NB4 (cell line): ENCODE data around the gene CST4.

Experiments used
- POLR2A ChIP-seq: IDR thresholded peaks from 2 replicates; pipeline ENCODE4 v1.6.1; 2011; ENCODE audit warnings: mild to moderate bottlenecking; ENCODE audit not compliant: insufficient read length; ENCODE audit errors: extremely low read depth
- TF ChIP-seq, protein P1 (sequence below): IDR thresholded peaks from one replicate; pipeline ENCODE4 v1.5.1; 2012; ENCODE audit warnings: low read depth, low read length

GRCh38 chr20:23673209-23673608 is 15.6 kb downstream of the CST4 start:
- no peak for TF ChIP-seq POLR2A
- TF ChIP-seq, protein P1, sequence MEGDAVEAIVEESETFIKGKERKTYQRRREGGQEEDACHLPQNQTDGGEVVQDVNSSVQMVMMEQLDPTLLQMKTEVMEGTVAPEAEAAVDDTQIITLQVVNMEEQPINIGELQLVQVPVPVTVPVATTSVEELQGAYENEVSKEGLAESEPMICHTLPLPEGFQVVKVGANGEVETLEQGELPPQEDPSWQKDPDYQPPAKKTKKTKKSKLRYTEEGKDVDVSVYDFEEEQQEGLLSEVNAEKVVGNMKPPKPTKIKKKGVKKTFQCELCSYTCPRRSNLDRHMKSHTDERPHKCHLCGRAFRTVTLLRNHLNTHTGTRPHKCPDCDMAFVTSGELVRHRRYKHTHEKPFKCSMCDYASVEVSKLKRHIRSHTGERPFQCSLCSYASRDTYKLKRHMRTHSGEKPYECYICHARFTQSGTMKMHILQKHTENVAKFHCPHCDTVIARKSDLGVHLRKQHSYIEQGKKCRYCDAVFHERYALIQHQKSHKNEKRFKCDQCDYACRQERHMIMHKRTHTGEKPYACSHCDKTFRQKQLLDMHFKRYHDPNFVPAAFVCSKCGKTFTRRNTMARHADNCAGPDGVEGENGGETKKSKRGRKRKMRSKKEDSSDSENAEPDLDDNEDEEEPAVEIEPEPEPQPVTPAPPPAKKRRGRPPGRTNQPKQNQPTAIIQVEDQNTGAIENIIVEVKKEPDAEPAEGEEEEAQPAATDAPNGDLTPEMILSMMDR, result no peak
